ENCODE results near the gene PPP1R3D.
"Not testable (repeated sequence)": the region's sequence is repeated elsewhere in the genome, so short reads cannot be mapped to it uniquely, and the experiment has no call there.

Gene PPP1R3D

DNA sequence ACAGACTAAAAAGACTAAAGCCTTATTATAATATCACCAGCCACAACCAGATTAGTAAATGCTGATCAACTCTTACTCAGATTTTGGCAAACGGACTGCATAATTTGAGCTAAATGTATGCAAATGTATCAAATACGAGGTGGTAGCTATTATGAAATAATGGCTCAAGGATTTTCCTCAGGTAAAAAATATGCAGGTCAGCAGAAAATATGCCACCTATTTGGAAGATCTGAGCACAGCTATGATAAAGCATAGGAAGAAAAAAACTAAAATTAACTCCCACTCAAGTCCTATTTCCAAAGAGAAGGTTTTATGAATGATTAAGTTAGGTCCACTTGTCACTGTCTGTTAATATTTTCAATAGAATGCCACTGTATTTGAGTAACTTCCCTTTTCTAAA lies 29.1 kb downstream of the PPP1R3D start:
- no peak for DNase-seq

- no peak for DNase-seq
Observed at GRCh38 chr20:59908855-59909254, 31.2 kb downstream of the PPP1R3D start.

- no peak for DNase-seq
Observed at GRCh38 chr20:59903621-59904020, 36.5 kb downstream of the PPP1R3D start.

DNA sequence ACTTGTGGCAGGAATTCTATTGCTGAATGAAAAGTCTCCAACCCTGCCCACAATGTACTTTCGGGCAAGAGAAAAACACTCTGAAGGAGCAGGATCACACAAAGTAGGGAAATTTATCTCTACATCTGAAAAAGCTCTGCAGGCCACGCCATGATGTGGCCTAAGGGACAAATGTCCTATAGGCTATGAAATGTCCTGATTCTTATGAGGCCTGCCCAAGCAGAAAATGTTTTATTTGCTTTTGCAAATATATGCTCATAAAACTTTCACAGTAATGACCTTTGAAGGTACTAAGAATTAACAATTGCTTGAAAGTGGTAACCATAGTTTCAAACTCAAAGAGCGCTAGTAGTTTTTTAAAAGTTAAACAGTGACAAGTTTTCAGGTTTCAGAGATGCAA lies 37.6 kb downstream of the PPP1R3D start:
- DNase-seq, result no peak

DNA sequence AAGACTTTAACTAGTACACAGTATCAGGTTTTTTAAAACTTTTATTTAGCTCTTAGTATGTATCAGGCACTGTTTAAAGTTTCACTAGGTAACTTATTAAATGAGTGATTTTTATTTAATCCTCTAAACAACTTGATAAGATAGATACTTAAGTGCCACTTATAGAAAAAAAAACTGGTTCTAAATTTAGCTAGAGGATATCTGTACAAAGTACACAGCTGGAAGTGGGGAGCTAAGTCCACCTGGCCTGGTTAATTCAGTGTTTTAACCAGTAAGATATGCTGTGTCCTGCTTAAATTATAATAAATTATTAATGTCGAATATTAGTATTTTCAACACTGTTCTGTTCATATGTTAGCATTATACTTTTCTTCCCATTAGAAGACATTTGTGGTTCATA lies 44.2 kb downstream of the PPP1R3D start:
- DNase-seq, result no peak

- DNase-seq, result no peak
Observed at GRCh38 chr20:59891581-59891980, 48.5 kb downstream of the PPP1R3D start.

GRCh38 chr20:59890035-59890434 lies 50.1 kb downstream of the PPP1R3D start:
- not testable (repeated sequence) for DNase-seq

GRCh38 chr20:59888050-59888449 lies 52.1 kb downstream of the PPP1R3D start:
- DNase-seq, result no peak
